ENCODE results near the gene C10orf90. TPM values are rescaled to one million over a fixed set of nuclear protein-coding genes. Genes with fewer than 3 reads are reported as not detected.

Gene C10orf90
- total and polyA plus RNA-seq, 3 donors from 2014 or later = 4.3 to 17.6 (median 10.3) TPM

DNA sequence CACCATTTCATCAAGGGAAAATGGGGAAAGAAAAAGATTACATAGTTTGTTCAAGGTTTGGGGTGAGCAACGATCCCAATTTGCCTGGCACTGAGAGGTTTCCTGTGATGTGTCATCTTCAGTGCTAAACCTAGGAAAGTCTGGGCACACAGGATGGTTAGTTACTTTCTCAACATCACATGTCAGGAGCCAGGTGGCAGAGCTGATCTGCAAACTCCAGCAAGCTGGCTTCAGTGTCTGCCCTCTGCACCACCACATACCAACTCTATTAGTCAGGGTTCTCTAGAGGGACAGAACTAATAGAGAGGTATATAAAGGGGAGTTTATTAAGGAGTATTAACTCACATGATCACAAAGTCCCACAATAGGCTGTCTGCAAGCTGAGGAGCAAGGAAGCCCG, 293.5 kb downstream of the C10orf90 start:
- no peaks in the 10 kb centered on the region for H3K36me3 ChIP-seq (ENCODE audit: low read depth, missing control alignments)
- H3K4me1 ChIP-seq = no peaks in the 10 kb centered on the region
- no peak overlapping the region for H3K27ac ChIP-seq
- TF ChIP-seq, protein P1, sequence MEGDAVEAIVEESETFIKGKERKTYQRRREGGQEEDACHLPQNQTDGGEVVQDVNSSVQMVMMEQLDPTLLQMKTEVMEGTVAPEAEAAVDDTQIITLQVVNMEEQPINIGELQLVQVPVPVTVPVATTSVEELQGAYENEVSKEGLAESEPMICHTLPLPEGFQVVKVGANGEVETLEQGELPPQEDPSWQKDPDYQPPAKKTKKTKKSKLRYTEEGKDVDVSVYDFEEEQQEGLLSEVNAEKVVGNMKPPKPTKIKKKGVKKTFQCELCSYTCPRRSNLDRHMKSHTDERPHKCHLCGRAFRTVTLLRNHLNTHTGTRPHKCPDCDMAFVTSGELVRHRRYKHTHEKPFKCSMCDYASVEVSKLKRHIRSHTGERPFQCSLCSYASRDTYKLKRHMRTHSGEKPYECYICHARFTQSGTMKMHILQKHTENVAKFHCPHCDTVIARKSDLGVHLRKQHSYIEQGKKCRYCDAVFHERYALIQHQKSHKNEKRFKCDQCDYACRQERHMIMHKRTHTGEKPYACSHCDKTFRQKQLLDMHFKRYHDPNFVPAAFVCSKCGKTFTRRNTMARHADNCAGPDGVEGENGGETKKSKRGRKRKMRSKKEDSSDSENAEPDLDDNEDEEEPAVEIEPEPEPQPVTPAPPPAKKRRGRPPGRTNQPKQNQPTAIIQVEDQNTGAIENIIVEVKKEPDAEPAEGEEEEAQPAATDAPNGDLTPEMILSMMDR (IDR thresholded peaks at IDR 0.05) = no peak
- TF ChIP-seq POLR2A (IDR thresholded peaks at IDR 0.05) = no peak
- H3K4me3 ChIP-seq = no peak overlapping the region
- H3K9me3 ChIP-seq = no peaks in the 10 kb centered on the region
- intact Hi-C loops (cut with DNase I; ENCODE audit: low total_unique reads) = no loop called here
- WGBS, 2 donors = 87 to 90% methylated on average over 2 of the region's 2 CpGs
- DNase-seq = no peak
- no peaks in the 10 kb centered on the region for H3K27me3 ChIP-seq

DNA sequence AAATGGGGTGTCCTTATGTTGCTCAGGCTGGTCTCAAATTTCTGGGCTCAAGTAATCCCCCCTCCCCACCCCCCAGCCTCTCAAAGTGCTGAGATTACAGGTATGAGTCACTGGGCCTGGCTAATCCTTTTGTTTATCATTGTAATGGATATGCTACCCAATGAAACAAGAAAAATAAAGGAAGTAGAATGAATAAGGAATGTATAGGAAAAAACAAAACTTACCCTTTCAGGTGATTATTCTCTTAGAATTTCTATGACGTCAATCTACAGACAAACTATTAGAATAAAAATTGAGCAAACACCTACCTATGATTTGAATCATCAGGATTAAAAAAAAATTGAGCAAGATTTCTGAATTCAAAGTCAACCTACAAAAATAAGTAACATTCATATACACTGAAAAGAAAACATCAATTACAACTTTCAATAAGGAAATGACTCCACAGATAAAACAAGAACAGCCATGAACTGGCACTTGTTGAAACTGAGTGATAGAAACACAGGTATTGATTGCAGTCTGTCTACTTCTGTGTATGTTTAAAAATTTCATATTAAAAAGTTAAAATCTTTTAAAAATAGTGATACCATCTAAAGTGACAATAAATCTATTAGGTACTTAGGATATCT, 294.5 kb downstream of the C10orf90 start:
- Histone ChIP-seq H3K4me1 (no peaks in the 10 kb centered on the region), H3K9me3 (no peaks in the 10 kb centered on the region), H3K4me3 (no peak overlapping the region), H3K27me3 (no peaks in the 10 kb centered on the region), H3K27ac (no peak overlapping the region), H3K36me3 (ENCODE audit: low read depth, missing control alignments) (no peaks in the 10 kb centered on the region)
- 88 to 98% methylated on average over 1 of the region's 1 CpG for WGBS, 2 donors
- no peak for DNase-seq
- intact Hi-C loops (cut with DNase I; ENCODE audit: low total_unique reads) = no loop called here
- TF ChIP-seq POLR2A (IDR thresholded peaks at IDR 0.05) = no peak
- TF ChIP-seq, protein P1 (IDR thresholded peaks at IDR 0.05) = no peak

DNA sequence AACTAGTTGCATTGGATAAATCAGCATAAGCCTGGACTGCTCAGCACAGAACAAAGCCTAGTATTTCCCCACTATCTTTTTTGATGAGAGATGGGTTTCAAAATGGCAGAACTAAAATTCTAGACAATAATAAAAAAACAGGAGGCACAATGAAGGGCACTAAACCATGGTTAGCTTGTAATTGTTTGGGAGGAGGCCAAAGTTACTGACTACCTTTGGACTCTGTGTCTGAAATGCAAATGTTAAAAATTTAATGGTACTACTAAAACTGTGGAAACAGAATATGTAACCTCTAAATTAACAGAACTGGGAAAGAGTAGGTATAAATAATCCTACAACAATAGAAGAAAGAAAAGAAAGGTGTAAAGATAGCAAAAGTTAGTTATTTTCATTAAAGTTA, 295.2 kb downstream of the C10orf90 start:
- intact Hi-C loops (cut with DNase I; ENCODE audit: low total_unique reads) = no loop called here
- no peaks in the 10 kb centered on the region for H3K4me1 ChIP-seq
- H3K4me3 ChIP-seq = no peak overlapping the region
- H3K36me3 ChIP-seq (ENCODE audit: low read depth, missing control alignments) = no peaks in the 10 kb centered on the region
- DNase-seq = no peak
- no peaks in the 10 kb centered on the region for H3K9me3 ChIP-seq
- TF ChIP-seq POLR2A (IDR thresholded peaks at IDR 0.05) = no peak
- TF ChIP-seq, protein P1 (IDR thresholded peaks at IDR 0.05) = no peak
- H3K27ac ChIP-seq = no peak overlapping the region
- H3K27me3 ChIP-seq = no peaks in the 10 kb centered on the region

Other genes with a start within 250 kb of the C10orf90 start
- gene DOCK1, start 234.7 kb upstream of the C10orf90 start, total RNA-seq = 10 to 100 TPM; 32.0 to 46.2 TPM
- 19.0 TPM for gene DOCK1, start 234.7 kb upstream of the C10orf90 start, polyA plus RNA-seq (ENCODE audit: insufficient read depth, low read depth, low replicate concordance)

Measured in testis (tissue), 3 donors.